GM19455 (cell line): ENCODE measurements around the gene RAB40B.

Experiments used
- ATAC-seq: cut with Tn5 transposase; IDR thresholded peaks from one replicate; pipeline ENCODE4 v1.9.1; 2021; ENCODE audit not compliant: unreplicated experiment

Gene RAB40B

GRCh38 chr17:82716203-82717010 lies 17.9 kb upstream of the RAB40B start, which contains the start of gene FN3KRP:
FN3KRP (plus strand) TSS chr17:82716706; CDS start chr17:82716756, 50 bp downstream.
- ATAC-seq = peak; percentile 69

- no peak for ATAC-seq
Observed at GRCh38 chr17:82713071-82713723, 14.7 kb upstream of the RAB40B start.

DNA sequence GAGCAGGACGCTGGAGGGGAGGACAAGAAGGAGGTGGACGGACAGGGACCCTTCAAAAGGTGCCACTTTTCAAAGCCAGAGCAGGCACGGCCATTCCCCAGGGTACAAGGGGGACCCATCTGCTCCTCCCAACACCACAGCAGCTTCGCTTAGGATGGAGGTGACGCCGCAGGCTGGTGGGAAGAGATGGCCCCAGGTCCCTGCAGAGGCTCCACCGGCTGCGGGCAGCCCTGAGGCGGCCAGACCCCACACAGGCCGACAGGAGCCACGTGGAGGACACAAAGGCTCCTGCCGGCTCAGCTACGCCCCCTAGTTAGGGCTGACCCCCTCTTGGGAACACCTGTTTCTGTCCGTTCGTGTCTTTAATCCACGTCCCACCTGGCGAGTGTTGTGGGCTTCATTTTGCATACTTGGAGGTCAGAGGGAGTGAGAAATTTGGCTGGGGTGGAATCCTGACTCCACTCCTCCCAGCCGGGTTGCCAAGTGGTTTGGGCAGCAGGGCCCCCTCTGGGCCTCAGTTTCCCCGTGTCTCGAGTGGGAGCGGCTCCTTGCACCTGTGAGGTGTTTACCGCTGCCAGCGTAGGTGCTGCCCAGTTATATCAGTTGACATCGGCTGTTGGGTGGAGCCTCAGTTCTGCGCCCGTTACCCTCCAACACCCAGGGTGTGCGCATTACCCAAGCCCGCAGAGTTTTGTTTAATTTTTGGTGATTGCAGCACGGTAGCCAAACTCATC lies 12.2 kb upstream of the RAB40B start:
- no peak for ATAC-seq

DNA sequence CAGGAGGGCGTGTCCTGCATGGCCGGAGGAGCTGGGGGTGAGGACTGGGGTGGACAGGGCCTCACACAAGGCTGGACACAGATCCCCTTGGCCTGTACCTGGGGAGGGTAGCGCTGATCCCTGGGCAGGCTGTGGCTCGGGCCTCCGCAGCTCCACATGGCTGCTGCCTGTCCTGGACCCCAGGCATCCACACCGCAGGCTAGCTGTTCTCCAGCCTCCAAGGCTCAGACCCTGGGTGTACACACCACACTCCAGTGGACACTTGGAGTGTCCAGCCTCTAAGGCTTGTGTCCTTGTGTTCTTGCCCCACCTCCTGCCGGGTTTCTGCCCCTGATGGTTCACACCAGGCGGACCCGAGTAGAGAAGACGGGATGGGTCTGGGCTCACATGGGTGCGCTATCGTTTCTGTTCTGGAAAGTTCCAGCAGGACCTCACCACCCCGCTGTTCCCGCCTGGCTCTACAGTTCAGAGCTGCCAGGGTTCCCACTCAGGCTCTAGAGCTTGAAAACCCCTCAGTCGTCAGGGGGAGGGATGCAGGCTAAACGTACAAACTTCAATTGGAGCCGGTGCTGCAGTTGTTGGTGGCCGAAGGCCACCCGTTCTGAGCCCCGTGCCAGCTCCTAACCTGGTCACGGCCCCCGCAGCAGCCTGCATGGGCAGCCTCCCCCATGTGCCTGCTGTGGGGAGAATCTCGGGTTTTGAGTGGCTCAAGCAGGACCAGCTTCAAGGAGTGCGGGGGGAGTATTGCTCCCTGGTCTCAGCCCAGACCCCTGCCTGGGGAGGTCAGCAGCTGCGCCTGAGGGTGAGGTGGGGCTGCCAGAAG lies 11.4 kb upstream of the RAB40B start:
- no peak for ATAC-seq

DNA sequence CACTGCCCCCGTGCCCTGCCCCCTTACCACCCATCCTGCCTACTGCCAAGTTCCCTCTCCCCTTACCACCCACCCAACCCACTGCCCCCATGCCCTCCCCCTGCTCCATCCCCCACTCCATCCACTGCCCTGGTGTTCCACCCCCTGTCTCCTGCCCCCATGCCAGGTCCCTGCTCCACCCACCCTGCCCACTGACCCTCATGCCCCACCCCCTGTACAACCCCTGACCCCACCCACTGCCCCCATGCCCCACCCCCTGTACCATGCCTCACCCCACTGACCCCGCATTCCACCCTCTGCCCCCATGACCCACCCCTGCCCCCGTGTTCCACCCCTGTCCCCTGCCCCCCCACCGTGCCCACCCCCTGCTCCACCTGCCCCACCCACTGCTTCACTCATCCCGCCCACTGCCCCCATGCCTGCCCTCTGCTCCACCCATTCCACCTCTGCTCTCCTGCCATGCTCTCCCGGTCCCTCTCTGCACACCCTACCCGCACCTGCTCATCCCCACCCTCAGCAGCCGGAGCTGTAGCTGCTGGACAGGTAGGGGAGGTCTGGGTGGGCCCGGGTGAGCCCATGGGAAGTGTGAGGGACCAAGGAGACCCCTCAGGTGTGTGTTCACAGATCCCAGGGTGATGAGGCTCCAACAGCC lies 10.7 kb upstream of the RAB40B start:
- ATAC-seq = no peak

DNA sequence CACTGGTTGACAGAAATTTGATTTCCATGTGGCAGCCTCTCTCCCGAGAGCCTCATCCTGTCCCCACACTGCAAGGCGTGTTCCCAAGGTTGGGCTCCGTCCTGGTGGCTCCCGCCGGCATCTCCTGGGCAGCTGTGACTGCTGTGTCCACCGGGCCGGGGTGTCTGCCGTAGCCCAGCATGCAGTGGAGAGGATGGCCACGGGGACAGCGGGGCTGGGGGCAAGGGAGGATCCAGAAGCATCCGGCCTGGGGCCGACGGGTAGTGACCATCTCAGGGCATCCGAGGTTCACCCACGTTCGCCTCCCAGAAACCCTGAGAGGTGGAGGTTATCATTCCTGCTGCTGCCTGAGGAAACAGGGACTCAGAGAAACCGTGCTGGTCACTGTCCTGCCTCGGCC lies 7.3 kb upstream of the RAB40B start:
- no peak for ATAC-seq

DNA sequence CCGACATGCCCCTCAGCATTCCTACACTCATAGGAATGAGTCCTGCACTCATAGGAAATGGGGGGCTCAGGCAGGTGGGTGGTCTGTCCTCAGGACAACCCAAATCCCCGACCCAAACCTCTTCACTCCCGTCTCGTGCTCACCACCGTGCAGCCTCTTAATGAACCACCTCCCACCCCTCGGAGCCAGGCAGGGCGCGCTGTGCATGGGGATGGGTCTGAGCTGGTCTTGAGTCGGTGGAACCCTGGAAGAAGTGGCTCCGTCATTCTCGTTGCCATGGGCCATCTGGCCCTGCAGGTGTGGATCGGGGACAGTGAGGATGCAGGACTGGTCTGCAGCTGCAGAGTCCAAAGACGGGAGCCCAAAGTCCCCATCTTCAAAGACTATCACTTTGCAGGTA lies 6.4 kb upstream of the RAB40B start:
- ATAC-seq = no peak

DNA sequence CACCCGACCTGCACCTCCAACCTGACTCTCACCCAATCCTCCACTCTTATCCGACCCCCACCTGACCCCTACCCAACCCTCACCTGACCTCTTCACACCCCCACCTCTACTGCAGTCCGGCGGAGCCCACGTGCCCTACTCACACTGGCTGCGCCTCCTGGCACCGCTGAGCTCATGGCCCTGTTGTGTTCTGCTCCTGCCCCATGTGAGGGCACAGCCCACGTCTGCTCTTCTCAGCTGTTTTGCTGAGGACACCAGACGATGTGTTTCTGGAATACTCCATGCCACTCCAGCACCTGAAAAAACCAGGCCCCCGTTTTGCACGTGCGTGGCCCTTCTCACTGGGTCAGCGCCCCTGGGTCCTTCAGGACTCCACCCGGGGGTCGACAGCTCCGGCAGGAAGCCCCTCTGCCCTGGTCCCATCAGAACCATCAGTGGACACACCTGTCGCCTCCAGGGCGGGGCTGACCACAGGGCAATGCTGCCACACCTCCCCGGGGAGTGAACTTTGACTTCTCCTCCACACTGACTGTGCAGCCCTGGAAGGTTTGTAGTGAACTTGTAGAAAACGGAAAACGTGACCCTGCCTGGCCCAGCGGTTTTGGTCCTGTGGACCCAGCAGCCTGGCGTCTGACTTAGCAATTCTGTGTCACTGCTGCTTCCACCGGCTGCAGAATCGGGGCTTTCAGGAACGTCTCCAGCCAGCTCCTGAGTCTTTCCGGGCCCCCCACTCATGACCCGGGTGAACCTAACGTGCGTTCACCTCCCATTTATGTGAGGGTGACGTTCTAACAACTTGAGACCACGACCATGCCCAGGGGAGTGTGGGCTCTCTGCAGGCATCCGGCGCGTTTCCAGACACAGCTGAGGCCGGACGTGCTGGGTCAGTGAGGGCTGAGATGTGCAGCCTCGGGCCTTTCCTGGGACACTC lies 5.7 kb upstream of the RAB40B start:
- no peak for ATAC-seq

- no peak for ATAC-seq
Observed at GRCh38 chr17:82703036-82703745, 4.7 kb upstream of the RAB40B start.

DNA sequence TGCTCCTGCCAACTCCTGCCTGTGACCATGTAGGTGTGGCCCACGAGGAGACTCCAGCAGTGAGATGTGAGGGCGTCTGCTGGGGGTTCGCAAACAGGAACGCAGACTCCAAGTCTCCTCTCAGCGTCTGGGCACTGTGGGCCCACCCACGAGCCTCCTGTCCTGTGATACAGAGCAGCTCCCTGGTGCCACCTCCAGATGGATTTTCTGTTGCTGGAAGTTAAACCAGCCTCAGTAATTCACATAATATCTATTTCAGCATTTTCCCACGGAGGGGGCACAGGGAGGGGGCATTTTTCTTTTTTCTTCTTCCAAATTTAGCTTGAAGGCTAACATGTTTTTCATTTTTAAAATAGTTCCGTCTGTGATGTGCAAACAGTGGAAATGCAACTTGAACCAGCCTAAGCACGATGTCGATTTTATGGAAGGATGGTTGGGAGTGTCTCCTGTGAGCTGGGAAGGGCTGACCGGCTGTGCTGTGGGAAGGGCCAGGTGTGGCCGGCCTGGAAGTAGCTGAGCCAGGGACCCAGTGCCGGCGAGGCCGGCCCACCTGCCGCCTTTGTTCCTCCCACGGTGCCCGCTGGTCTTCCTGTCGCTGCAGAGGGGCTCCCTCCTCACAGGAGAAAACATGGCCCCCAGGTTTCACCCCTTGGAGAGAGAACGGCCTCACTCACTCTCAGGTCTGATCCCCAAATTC lies 3.9 kb upstream of the RAB40B start:
- ATAC-seq = no peak

DNA sequence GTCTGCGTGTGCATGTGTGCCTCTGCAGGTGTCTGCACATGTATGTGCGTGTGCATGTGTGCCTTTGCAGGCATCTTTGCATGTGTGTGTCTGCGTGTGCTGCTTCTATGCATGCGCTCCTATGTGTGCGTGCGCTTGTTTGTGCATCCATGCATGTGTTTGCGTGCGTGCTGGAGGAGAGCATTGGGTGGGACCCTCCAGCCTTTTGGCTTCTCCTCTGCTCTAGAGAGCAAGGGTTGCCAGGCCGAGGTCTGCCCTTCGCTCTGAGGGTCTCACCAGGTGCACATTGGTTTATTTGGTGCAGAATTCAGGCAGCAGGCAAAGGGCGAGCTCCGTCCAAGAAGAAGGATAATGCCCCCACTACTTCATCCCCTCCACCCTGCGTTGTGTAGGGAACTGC lies 1.1 kb upstream of the RAB40B start:
- no peak for ATAC-seq

- ATAC-seq = peak; percentile 16
Observed at GRCh38 chr17:82698974-82699442, 510 bp upstream of the RAB40B start.

DNA sequence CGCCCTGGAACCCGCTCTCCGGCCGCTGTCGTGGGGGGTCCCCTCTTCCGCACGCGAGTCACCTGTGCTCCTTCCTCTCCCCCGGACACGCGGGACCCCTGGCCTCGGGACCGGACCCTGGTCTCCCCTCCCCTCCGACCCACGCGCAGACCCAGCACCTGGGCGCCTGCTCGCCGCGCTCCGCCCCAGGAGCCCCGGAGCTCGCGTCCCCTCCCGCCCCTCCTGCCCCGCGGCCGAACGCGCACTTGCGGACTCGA lies 762 bp downstream of the RAB40B start:
- ATAC-seq = no peak

DNA sequence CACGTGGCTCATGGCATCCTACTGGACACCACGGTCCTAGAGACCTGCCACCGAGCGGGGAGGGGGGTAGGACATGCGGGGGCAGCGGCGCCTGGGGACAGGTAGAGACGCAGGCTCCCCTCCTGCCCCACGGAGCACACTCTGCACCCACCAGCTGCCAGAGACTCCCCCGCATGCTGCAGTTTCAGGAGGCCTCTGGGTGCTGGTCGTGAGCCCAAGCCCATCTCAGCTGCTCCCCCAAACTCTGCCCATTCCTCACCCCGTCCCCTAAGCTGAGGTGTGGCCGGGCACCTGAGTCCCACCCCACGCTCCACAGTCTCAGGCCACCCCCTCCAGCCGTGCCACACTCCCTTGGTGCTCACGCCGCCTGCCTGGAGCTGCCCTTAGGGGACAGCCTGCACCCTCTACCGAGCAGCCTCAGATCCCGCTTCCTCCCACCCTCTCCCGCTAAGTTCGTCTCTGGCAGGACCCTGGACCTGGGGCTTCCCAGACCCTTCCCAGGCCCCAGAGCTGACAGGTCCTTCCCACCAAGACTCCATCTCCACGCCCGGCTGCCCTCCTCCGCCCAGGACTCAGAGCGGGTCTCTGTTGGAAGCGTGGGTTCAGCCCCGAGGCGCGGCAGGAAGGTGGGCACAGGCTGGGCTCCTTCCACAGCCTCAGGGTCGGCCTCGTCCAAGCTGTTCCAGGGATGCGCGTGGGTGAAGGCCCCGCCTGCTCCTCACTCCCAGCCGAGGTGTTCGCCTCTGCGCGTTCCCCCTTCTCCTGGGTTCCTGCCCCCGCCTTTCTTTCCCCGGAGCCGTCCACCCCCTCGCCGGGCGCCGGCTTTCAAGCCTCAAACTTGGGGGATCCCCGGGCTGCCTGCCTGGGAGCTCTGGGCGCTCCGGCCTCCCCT lies 1.3 kb downstream of the RAB40B start:
- ATAC-seq = no peak

DNA sequence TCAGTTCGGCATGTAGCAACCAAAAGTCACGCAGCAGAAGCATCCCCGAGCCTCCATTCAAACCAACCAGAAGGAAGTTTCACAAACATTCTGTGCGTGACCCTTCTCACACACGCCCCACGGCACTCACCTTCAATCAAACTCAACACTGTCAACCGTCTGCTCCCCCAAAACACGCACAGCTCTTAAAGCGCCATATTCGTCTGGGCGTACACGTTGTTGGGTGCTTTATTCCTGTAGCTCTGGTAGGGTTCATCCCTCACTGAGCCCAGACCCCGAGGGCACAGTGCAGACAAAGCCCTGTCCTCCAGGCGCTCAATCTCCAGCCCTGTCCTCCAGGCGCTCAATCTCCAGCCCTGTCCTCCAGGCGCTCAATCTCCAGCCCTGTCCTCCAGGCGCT lies 2.2 kb downstream of the RAB40B start:
- ATAC-seq = no peak

DNA sequence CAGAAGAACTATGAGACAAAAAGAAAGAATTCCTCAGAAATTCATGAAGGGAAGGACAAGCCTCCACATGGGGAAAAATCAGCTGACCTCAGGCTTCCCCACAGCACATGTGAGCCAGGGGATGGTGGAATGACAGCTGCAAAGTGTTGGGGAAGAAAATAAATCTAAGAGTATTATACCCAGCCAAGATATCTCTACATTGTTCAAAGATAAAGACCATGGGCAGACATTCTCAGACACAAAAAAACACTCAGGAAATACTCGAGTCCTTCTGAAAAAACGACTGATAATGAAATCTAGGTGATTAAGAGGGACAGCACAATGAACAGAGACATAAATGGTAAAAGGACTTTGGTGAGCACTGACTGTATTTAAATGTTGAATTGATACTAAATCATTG lies 3.9 kb downstream of the RAB40B start:
- ATAC-seq = no peak

DNA sequence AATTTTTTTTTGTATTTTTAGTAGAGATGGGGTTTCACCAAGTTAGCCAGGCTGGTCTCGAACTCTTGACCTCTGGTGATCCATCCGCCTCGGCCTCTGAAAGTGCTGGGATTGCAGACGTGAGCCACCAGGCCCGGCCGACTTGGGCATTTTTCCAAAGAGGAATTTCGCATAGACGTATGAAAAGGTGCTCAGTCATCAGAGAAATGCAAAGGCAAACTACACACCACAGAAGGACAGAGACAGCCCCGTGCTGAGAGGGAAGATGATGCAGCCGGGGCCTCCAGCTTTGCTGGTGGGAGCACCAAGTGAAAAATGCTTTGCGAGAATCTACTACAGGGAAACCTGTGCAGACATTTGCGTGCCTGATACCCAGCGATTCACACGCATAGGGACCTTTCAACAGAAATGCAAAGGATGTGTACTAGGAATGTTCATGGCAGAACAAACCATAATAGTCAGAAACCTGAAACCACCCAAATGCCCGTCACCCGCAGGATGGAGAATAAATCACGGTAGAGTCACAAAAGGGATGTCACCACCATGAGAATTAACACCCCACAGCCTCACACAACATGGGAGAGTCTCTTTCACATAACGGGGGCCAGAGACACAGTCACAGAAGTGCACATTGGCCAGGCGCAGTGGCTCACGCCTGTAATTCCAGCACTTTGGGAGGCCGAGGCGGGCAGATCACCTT lies 5.2 kb downstream of the RAB40B start:
- no peak for ATAC-seq
